ENCODE data around the gene PARP1.

Gene PARP1

GRCh38 chr1:226407497-226408284, at the start of gene PARP1:
Gene PARP1 (minus strand): TSS chr1:226408093. CDS start chr1:226407929, 164 bp downstream.
- Histone ChIP-seq H3K9ac (ENCODE audit: low read length) (peak within 1 kb of the TSS; percentile 22), H3K27me3 (ENCODE audit: control insufficient read depth in 1 of 2, insufficient read depth in 2 of 2, low read length in 2 of 2) (no peaks in the 10 kb centered on the region), H3K4me1 (ENCODE audit: insufficient read depth, low read length) (peaks cover 46% of the 10 kb centered on the region)

GRCh38 chr1:226457307-226457712, 49.4 kb upstream of the PARP1 start:
- Histone ChIP-seq H3K4me1 (ENCODE audit: insufficient read depth, low read length) (no peaks in the 10 kb centered on the region), H3K36me3 (ENCODE audit: insufficient read depth, low read length) (no peaks in the 10 kb centered on the region), H3K9ac (ENCODE audit: low read length) (no peak overlapping the region), H3K9me3 (ENCODE audit: low read length) (no peaks in the 10 kb centered on the region), H3K27me3 (ENCODE audit: control insufficient read depth in 1 of 2, insufficient read depth in 2 of 2, low read length in 2 of 2) (no peaks in the 10 kb centered on the region), H3K27ac (ENCODE audit: low read depth, low read length) (no peak overlapping the region), H3K4me3 (ENCODE audit: low read depth in 1 of 2, low read length in 2 of 2) (no peak overlapping the region)

More at GRCh38 chr1:226407497-226408284, at the start of gene PARP1:
- no peaks in the 10 kb centered on the region for H3K9me3 ChIP-seq (ENCODE audit: low read length)
- H3K36me3 ChIP-seq (ENCODE audit: insufficient read depth, low read length), result peaks cover 3% of the 10 kb centered on the region
- H3K27ac ChIP-seq (ENCODE audit: low read depth, low read length), result peak within 1 kb of the TSS; percentile 84
- peak within 1 kb of the TSS; percentile 48 to 69 for H3K4me3 ChIP-seq (ENCODE audit: low read depth in 1 of 2, low read length in 2 of 2)

GRCh38 chr1:226455843-226456242, 48.0 kb upstream of the PARP1 start:
- Histone ChIP-seq H3K9ac (ENCODE audit: low read length) (no peak overlapping the region), H3K36me3 (ENCODE audit: insufficient read depth, low read length) (no peaks in the 10 kb centered on the region), H3K27me3 (ENCODE audit: control insufficient read depth in 1 of 2, insufficient read depth in 2 of 2, low read length in 2 of 2) (no peaks in the 10 kb centered on the region)

DNA sequence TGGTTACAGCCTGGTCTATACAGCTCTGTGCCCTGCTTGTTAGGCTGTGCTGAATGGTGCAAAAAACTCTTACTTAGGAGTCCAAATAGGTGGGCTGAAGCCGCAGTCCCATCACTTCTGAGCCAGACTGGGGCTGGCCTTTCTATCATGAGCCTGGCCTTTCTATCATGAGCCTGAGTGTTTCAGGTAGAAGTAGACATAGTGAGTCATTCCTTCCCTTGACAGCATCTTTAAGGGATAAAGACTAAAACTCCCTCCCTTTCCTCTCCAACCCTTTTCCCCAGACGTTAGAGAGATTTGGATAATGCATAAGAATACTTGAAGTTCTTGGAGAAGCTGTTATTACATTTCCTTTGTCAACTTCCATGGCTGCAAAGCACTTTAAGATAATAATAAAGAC, 46.5 kb upstream of the PARP1 start:
- no peaks in the 10 kb centered on the region for H3K4me1 ChIP-seq (ENCODE audit: insufficient read depth, low read length)
- H3K4me3 ChIP-seq (ENCODE audit: low read depth in 1 of 2, low read length in 2 of 2), result no peak overlapping the region
- H3K27me3 ChIP-seq (ENCODE audit: control insufficient read depth in 1 of 2, insufficient read depth in 2 of 2, low read length in 2 of 2), result no peaks in the 10 kb centered on the region
- H3K9ac ChIP-seq (ENCODE audit: low read length), result no peak overlapping the region
- no peaks in the 10 kb centered on the region for H3K9me3 ChIP-seq (ENCODE audit: low read length)
- H3K36me3 ChIP-seq (ENCODE audit: insufficient read depth, low read length), result no peaks in the 10 kb centered on the region
- no peak overlapping the region for H3K27ac ChIP-seq (ENCODE audit: low read depth, low read length)

More at GRCh38 chr1:226455843-226456242, 48.0 kb upstream of the PARP1 start:
- Histone ChIP-seq H3K27ac (ENCODE audit: low read depth, low read length) (no peak overlapping the region), H3K4me3 (ENCODE audit: low read depth in 1 of 2, low read length in 2 of 2) (no peak overlapping the region), H3K4me1 (ENCODE audit: insufficient read depth, low read length) (no peaks in the 10 kb centered on the region), H3K9me3 (ENCODE audit: low read length) (no peaks in the 10 kb centered on the region)

DNA sequence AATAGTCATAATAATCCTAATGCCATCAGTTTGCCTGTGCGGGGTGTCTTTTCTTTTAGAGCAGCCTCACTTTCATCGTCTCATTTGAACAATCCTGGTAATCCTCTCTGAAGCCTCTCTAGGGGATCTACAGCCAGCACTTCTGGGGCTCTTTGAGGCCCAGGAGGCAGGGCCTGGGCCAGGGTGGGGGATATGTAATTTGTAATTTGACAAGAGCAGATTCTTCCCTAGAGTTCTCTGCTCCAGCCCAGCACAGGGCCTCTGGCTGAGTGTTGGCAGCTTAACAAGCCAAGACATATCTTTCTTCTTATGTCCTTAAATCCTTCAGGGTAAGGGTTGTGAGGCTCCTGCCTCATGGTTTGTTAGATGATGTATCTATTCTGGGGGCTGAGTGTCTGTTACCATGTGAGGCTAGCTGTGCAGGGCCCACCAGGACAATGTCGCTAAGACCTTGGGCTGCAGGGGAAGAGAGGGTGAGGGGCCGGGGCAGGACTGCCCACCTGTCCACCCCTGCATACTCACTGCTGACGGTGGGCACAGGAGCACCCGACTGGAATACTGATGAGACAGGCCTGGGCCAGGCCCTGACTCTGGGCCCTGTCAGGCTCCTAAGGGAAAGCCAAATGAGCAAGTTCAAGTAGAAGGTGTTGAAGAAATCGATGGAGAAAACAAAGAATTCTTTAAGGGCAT, 45.3 kb upstream of the PARP1 start:
- H3K27ac ChIP-seq (ENCODE audit: low read depth, low read length), result no peak overlapping the region
- no peaks in the 10 kb centered on the region for H3K27me3 ChIP-seq (ENCODE audit: control insufficient read depth in 1 of 2, insufficient read depth in 2 of 2, low read length in 2 of 2)
- H3K9ac ChIP-seq (ENCODE audit: low read length), result no peak overlapping the region
- H3K4me1 ChIP-seq (ENCODE audit: insufficient read depth, low read length), result no peaks in the 10 kb centered on the region
- no peak overlapping the region for H3K4me3 ChIP-seq (ENCODE audit: low read depth in 1 of 2, low read length in 2 of 2)
- H3K9me3 ChIP-seq (ENCODE audit: low read length), result no peaks in the 10 kb centered on the region
- no peaks in the 10 kb centered on the region for H3K36me3 ChIP-seq (ENCODE audit: insufficient read depth, low read length)

DNA sequence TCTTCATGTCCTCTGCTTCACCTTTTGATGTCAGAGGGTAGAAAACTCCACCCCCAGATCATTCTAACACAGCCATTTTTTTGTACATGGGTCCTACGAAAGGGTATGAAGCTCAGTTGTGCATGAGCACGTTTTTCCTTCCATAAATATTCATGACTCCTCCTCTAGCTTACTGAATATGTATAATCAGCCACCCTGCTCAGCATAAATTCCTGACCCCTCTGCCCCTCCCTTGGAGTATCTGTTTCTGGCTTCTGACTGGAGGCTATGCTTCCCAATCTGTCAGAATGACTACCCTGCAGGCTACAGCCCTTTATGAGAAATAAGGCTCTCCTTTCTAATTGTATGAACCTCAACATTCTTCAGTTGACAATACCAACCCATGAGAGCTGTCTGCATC, 42.8 kb upstream of the PARP1 start:
- Histone ChIP-seq H3K9me3 (ENCODE audit: low read length) (no peaks in the 10 kb centered on the region), H3K27me3 (ENCODE audit: control insufficient read depth in 1 of 2, insufficient read depth in 2 of 2, low read length in 2 of 2) (no peaks in the 10 kb centered on the region), H3K36me3 (ENCODE audit: insufficient read depth, low read length) (no peaks in the 10 kb centered on the region), H3K9ac (ENCODE audit: low read length) (no peak overlapping the region), H3K4me1 (ENCODE audit: insufficient read depth, low read length) (no peaks in the 10 kb centered on the region), H3K4me3 (ENCODE audit: low read depth in 1 of 2, low read length in 2 of 2) (no peak overlapping the region), H3K27ac (ENCODE audit: low read depth, low read length) (no peak overlapping the region)

DNA sequence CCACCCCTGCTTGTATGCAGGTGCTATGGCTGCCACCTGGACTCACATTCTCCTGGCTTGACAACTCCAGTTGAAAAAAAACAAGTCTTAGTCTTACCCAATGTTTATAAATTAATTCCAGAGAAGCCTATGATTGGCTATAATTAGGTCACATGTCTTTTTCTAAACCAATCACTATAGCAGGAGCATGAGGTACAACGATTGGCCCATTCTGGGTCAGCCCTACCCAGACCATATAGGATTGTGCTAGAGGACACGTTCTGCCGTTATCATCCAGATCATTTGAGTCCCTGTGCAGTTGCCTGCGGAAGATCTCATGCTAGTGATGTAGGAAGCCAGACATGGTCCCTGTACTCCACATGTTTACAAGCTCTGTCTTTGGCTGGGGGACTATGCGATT, 41.9 kb upstream of the PARP1 start:
- Histone ChIP-seq H3K9me3 (ENCODE audit: low read length) (no peaks in the 10 kb centered on the region), H3K27ac (ENCODE audit: low read depth, low read length) (no peak overlapping the region), H3K9ac (ENCODE audit: low read length) (no peak overlapping the region), H3K27me3 (ENCODE audit: control insufficient read depth in 1 of 2, insufficient read depth in 2 of 2, low read length in 2 of 2) (no peaks in the 10 kb centered on the region), H3K4me3 (ENCODE audit: low read depth in 1 of 2, low read length in 2 of 2) (no peak overlapping the region), H3K4me1 (ENCODE audit: insufficient read depth, low read length) (no peaks in the 10 kb centered on the region), H3K36me3 (ENCODE audit: insufficient read depth, low read length) (no peaks in the 10 kb centered on the region)

DNA sequence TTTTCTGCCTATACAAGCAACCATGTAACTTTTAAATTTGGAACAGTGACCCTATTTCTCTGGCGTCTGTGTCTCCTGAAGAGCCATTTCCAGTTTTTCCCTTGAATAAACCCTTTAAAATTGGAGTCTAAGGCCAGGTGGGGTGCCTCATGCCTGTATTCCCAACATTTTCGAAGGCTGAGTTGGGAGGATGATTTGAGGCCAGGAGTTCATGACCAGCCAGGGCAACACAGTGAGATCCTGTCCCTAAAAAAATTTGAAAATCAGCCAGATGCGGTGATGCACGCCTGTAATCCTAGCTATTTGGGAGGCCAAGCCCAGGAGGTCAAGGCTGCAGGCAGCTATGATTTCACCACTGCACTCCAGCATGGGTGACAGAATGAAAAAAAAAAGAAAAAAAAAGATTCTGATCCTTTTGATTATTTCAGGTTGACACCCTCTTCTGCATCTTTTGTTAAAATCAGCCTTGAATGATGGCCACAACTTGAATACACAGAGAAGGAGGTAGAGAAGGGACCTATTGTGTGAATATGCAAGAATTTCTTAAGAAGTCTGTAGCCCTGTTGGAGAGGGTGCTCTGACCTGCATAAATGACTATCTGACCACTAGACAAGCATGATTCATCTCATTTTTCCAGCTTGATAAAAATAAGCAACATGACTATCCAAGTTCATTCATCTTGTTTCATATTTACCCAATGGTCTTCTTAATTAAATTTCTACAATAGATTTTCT, 40.2 kb upstream of the PARP1 start:
- H3K36me3 ChIP-seq (ENCODE audit: insufficient read depth, low read length), result no peaks in the 10 kb centered on the region
- H3K4me3 ChIP-seq (ENCODE audit: low read depth in 1 of 2, low read length in 2 of 2), result no peak overlapping the region
- H3K27ac ChIP-seq (ENCODE audit: low read depth, low read length), result no peak overlapping the region
- no peaks in the 10 kb centered on the region for H3K4me1 ChIP-seq (ENCODE audit: insufficient read depth, low read length)
- no peak overlapping the region for H3K9ac ChIP-seq (ENCODE audit: low read length)
- H3K9me3 ChIP-seq (ENCODE audit: low read length), result no peaks in the 10 kb centered on the region
- H3K27me3 ChIP-seq (ENCODE audit: control insufficient read depth in 1 of 2, insufficient read depth in 2 of 2, low read length in 2 of 2), result no peaks in the 10 kb centered on the region

- Histone ChIP-seq H3K27me3 (ENCODE audit: control insufficient read depth in 1 of 2, insufficient read depth in 2 of 2, low read length in 2 of 2) (no peaks in the 10 kb centered on the region), H3K9ac (ENCODE audit: low read length) (no peak overlapping the region), H3K4me3 (ENCODE audit: low read depth in 1 of 2, low read length in 2 of 2) (no peak overlapping the region), H3K36me3 (ENCODE audit: insufficient read depth, low read length) (no peaks in the 10 kb centered on the region), H3K4me1 (ENCODE audit: insufficient read depth, low read length) (no peaks in the 10 kb centered on the region), H3K27ac (ENCODE audit: low read depth, low read length) (no peak overlapping the region), H3K9me3 (ENCODE audit: low read length) (no peaks in the 10 kb centered on the region)
Observed at GRCh38 chr1:226446094-226446493, 38.2 kb upstream of the PARP1 start.

DNA sequence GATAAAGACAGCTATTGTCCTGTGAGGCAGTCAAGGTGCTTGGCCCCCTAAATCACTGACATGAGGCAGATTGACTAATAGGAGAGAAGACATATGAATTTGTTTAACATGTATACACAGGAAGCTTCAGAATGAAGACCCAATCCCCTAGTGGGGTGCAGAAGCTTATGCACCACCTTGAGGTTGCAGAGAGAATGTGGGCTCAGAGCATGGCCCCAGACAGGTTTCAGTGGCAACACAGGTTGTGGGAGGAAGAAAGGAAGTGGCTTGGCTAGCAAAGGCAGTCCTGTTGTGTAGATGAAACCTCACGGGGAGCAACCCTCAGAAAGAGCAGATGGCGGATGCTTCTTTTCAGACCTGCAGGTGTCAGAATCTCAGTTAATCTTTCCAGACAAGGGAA, 37.0 kb upstream of the PARP1 start:
- Histone ChIP-seq H3K27ac (ENCODE audit: low read depth, low read length) (no peak overlapping the region), H3K4me3 (ENCODE audit: low read depth in 1 of 2, low read length in 2 of 2) (no peak overlapping the region), H3K36me3 (ENCODE audit: insufficient read depth, low read length) (no peaks in the 10 kb centered on the region), H3K9ac (ENCODE audit: low read length) (no peak overlapping the region), H3K4me1 (ENCODE audit: insufficient read depth, low read length) (no peaks in the 10 kb centered on the region), H3K9me3 (ENCODE audit: low read length) (no peaks in the 10 kb centered on the region), H3K27me3 (ENCODE audit: control insufficient read depth in 1 of 2, insufficient read depth in 2 of 2, low read length in 2 of 2) (no peaks in the 10 kb centered on the region)

GRCh38 chr1:226443439-226443838, 35.5 kb upstream of the PARP1 start:
- no peaks in the 10 kb centered on the region for H3K27me3 ChIP-seq (ENCODE audit: control insufficient read depth in 1 of 2, insufficient read depth in 2 of 2, low read length in 2 of 2)
- no peak overlapping the region for H3K4me3 ChIP-seq (ENCODE audit: low read depth in 1 of 2, low read length in 2 of 2)
- H3K27ac ChIP-seq (ENCODE audit: low read depth, low read length), result no peak overlapping the region
- H3K36me3 ChIP-seq (ENCODE audit: insufficient read depth, low read length), result no peaks in the 10 kb centered on the region
- H3K9ac ChIP-seq (ENCODE audit: low read length), result no peak overlapping the region
- no peaks in the 10 kb centered on the region for H3K4me1 ChIP-seq (ENCODE audit: insufficient read depth, low read length)
- no peaks in the 10 kb centered on the region for H3K9me3 ChIP-seq (ENCODE audit: low read length)
